ENCODE measurements around the gene ZSWIM7. TPM values are rescaled to one million over a fixed set of nuclear protein-coding genes. Genes with fewer than 3 reads are reported as not detected.

The ZSWIM7 gene
- total RNA-seq, 1 experiment from 2014 or later = 13.8 TPM

- Histone ChIP-seq H3K4me1 (no peaks in the 10 kb centered on the region), H3K27me3 (replicated peaks; ENCODE audit: control insufficient read depth, insufficient read depth, low read length) (no peaks in the 10 kb centered on the region), H3K36me3 (ENCODE audit: control insufficient read depth, insufficient read depth, low read length) (no peaks in the 10 kb centered on the region), H3K9me3 (no peaks in the 10 kb centered on the region), H3K4me3 (ENCODE audit: low read depth, low read length) (no peak overlapping the region)
- Mint-ChIP-seq H3K4me3 (ENCODE audit: unreplicated experiment) (no peak overlapping the region), H3K9me3 (ENCODE audit: unreplicated experiment) (no peaks in the 10 kb centered on the region), H3K36me3 (ENCODE audit: insufficient read depth, unreplicated experiment) (no peaks in the 10 kb centered on the region), H3K4me1 (ENCODE audit: low read depth, unreplicated experiment) (no peaks in the 10 kb centered on the region), H3K27me3 (ENCODE audit: insufficient read depth, unreplicated experiment) (peaks cover 2% of the 10 kb centered on the region), H3K27ac (ENCODE audit: unreplicated experiment) (no peak overlapping the region)
- no TSS peak for BruUV-seq (replicated peaks)
- TF ChIP-seq CTCF (IDR thresholded peaks at IDR 0.05; ENCODE audit: insufficient read depth in 1 of 2, low read depth in 1 of 2, low read length in 1 of 2, severe bottlenecking in 1 of 2, unreplicated experiment in 1 of 2) = no peak
- CTCF ChIA-PET = no interaction called here
- intact Hi-C loops (cut with micrococcal nuclease; ENCODE audit: unreplicated experiment) = no loop called here
- POLR2A ChIA-PET = no interaction called here
- DNase-seq = no peak
These were observed 71.2 kb downstream of the ZSWIM7 start for GRCh38 chr17:15928286-15928785.

Other genes starting within 250 kb of the ZSWIM7 start
- 1.5 and 2.5 TPM in 2 replicates for gene ADORA2B, start 54.6 kb downstream of the ZSWIM7 start, total RNA-seq (2022)
- gene TTC19, start 120 bp upstream of the ZSWIM7 start, total RNA-seq (2022) = 20.2 and 21.9 TPM in 2 replicates
- gene NCOR1, start 215.8 kb upstream of the ZSWIM7 start, total RNA-seq (2022) = 90.8 and 95.8 TPM in 2 replicates
- gene PIGL, start 217.5 kb upstream of the ZSWIM7 start, total RNA-seq (2022) = 20.0 and 21.1 TPM in 2 replicates